ENCODE data around the gene UPP1. TPM values are rescaled to one million over a fixed set of nuclear protein-coding genes. Genes with fewer than 3 reads are reported as not detected.

The UPP1 gene
- total RNA-seq, 2 experiments from 2014 or later, result 1.8 to 7.0 TPM

- Histone ChIP-seq H3K4me1 (ENCODE audit: insufficient read depth, low read length, poor library complexity, severe bottlenecking) (no peaks in the 10 kb centered on the region), H4K20me1 (ENCODE audit: insufficient read depth, low read length) (no peaks in the 10 kb centered on the region), H3K9me3 (ENCODE audit: low read length) (no peaks in the 10 kb centered on the region), H3K4me3 (ENCODE audit: low read depth, low read length, poor library complexity, severe bottlenecking) (no peak overlapping the region), H3K9me2 (ENCODE audit: insufficient read depth, low read length) (no peaks in the 10 kb centered on the region), H3K27ac (ENCODE audit: low read depth, low read length, poor library complexity, severe bottlenecking) (no peak overlapping the region), H3K4me2 (ENCODE audit: low read length) (no peak overlapping the region), H3K36me3 (ENCODE audit: insufficient read depth, low read length) (no peaks in the 10 kb centered on the region), H3K79me2 (ENCODE audit: insufficient read depth, low read depth, low read length) (no peaks in the 10 kb centered on the region), H2AFZ (ENCODE audit: low read length) (no peak overlapping the region)
- TF ChIP-seq EZH2phosphoT487 (IDR thresholded peaks at IDR 0.05; ENCODE audit: borderline replicate concordance, low read depth, low read length), result no peak
- ChIA-PET POLR2A (no interaction called here), CTCF (ENCODE audit: unreplicated experiment) (no interaction called here)
- intact Hi-C loops (cut with micrococcal nuclease; ENCODE audit: unreplicated experiment), result no loop called here
- BruUV-seq (replicated peaks), result no TSS peak
- DNase-seq (ENCODE audit: low spot score), result no peak
These were observed 59.2 kb downstream of the UPP1 start for GRCh38 chr7:48148311-48148710.

- no peak overlapping the region for H3K4me3 ChIP-seq (ENCODE audit: low read depth, low read length, poor library complexity, severe bottlenecking)
- intact Hi-C loops (cut with micrococcal nuclease; ENCODE audit: unreplicated experiment), result no loop called here
- no peak overlapping the region for H3K27ac ChIP-seq (ENCODE audit: low read depth, low read length, poor library complexity, severe bottlenecking)
- H3K4me2 ChIP-seq (ENCODE audit: low read length), result no peak overlapping the region
- H2AFZ ChIP-seq (ENCODE audit: low read length), result no peak overlapping the region
- DNase-seq (ENCODE audit: low spot score), result no peak
- H3K9me2 ChIP-seq (ENCODE audit: insufficient read depth, low read length), result no peaks in the 10 kb centered on the region
- H3K9me3 ChIP-seq (ENCODE audit: low read length), result no peaks in the 10 kb centered on the region
- no peaks in the 10 kb centered on the region for H3K4me1 ChIP-seq (ENCODE audit: insufficient read depth, low read length, poor library complexity, severe bottlenecking)
- no TSS peak for BruUV-seq (replicated peaks)
- CTCF ChIA-PET (ENCODE audit: unreplicated experiment), result no interaction called here
- H3K79me2 ChIP-seq (ENCODE audit: insufficient read depth, low read depth, low read length), result no peaks in the 10 kb centered on the region
- H3K36me3 ChIP-seq (ENCODE audit: insufficient read depth, low read length), result no peaks in the 10 kb centered on the region
- no peaks in the 10 kb centered on the region for H4K20me1 ChIP-seq (ENCODE audit: insufficient read depth, low read length)
- POLR2A ChIA-PET, result no interaction called here
- TF ChIP-seq CTCF (conservative IDR thresholded peaks at IDR 0.05; ENCODE audit: low read length), result no peak
These were observed 60.0 kb downstream of the UPP1 start for GRCh38 chr7:48149058-48149457.

- no peak overlapping the region for H3K4me2 ChIP-seq (ENCODE audit: low read length)
- H3K9me3 ChIP-seq (ENCODE audit: low read length), result no peaks in the 10 kb centered on the region
- DNase-seq (ENCODE audit: low spot score), result no peak
- CTCF ChIA-PET (ENCODE audit: unreplicated experiment), result no interaction called here
- TF ChIP-seq CTCF (conservative IDR thresholded peaks at IDR 0.05; ENCODE audit: low read length) (no peak), EZH2phosphoT487 (IDR thresholded peaks at IDR 0.05; ENCODE audit: borderline replicate concordance, low read depth, low read length) (no peak)
- H3K79me2 ChIP-seq (ENCODE audit: insufficient read depth, low read depth, low read length), result no peaks in the 10 kb centered on the region
- no peak overlapping the region for H3K27ac ChIP-seq (ENCODE audit: low read depth, low read length, poor library complexity, severe bottlenecking)
- POLR2A ChIA-PET, result interaction anchor here (1.1 kb wide), 1 partner anchor 320 kb away, joined by 3 read pairs; no protein-coding TSS in a partner anchor
- no peaks in the 10 kb centered on the region for H3K4me1 ChIP-seq (ENCODE audit: insufficient read depth, low read length, poor library complexity, severe bottlenecking)
- no peaks in the 10 kb centered on the region for H4K20me1 ChIP-seq (ENCODE audit: insufficient read depth, low read length)
- intact Hi-C loops (cut with micrococcal nuclease; ENCODE audit: unreplicated experiment), result loop anchor here (10.0 kb wide), 1 partner anchor 65 kb away; no protein-coding TSS in a partner anchor
- H2AFZ ChIP-seq (ENCODE audit: low read length), result no peak overlapping the region
- H3K36me3 ChIP-seq (ENCODE audit: insufficient read depth, low read length), result no peaks in the 10 kb centered on the region
- BruUV-seq (replicated peaks), result no TSS peak
- H3K9me2 ChIP-seq (ENCODE audit: insufficient read depth, low read length), result no peaks in the 10 kb centered on the region
- H3K4me3 ChIP-seq (ENCODE audit: low read depth, low read length, poor library complexity, severe bottlenecking), result no peak overlapping the region
These were observed 61.0 kb downstream of the UPP1 start for GRCh38 chr7:48150086-48150485.
